ENCODE data around the gene UBE2G2.

The UBE2G2 gene

DNA sequence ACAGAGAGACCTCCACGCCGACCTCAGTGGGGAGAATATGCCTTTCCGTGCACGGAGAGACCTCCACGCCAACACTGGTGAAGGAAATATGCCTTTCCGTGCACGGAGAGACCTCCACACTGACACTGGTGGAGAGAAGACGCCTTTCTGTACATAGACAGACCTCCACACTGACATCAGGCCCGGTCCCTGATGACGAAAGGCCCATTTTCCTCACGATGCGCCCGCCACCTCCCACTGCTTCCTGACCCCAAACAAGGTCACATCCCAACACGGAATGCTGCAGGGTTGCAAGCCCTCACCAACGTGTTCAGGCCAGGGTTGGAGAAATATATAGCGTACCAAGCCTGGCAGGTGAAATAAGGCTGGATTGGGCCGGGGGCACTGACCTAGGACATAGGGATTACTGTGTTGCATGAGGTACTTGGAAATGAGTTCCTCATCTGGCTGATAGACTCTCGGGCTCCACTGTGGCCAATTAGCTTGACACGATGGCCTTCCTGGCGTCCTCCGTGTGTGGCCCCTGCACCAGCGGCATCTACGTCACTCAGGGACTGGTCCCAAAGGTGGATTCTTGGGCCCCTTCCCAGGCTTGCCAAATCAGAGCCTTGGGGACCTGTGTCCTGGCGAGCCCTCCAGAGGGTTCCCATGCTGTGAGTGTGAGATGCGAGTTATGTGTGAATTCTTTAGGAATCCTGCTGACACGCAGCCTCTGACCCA lies 32.8 kb upstream of the UBE2G2 start:
- TF ChIP-seq SIN3A (IDR thresholded peaks at IDR 0.05; ENCODE audit: borderline replicate concordance, insufficient read depth, low read length) (no peak), REST (IDR thresholded peaks at IDR 0.05; ENCODE audit: insufficient read depth in 1 of 2, low read depth in 2 of 2, low read length in 2 of 2) (no peak), FOXP2 (optimal IDR thresholded peaks at IDR 0.05; ENCODE audit: borderline replicate concordance, extremely low read depth, extremely low read length, insufficient read depth) (no peak), TAF1 (IDR thresholded peaks at IDR 0.05; ENCODE audit: borderline replicate concordance, insufficient read depth, low read length) (no peak), POLR2AphosphoS5 (IDR thresholded peaks at IDR 0.05; ENCODE audit: low read depth, low read length) (no peak)

DNA sequence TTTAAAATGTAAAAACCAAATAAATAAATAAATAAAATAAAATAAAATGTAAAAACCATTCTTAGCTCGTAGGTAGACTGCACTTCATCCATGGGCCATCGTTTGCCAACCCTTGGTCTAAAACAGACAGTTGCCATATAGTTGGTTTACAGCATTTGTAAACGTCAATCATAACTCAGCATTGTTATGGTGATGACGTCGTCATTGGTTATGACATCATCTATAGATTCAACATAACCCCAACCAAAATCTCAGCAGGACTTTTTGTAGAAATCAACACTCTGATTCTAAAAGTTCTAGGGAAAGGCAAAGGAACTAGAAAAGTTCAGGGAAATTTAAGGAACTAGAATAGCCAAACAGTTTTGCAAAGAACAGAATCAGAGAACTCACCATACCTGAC lies 32.0 kb upstream of the UBE2G2 start:
- no peak for TF ChIP-seq TAF1 (IDR thresholded peaks at IDR 0.05; ENCODE audit: borderline replicate concordance, insufficient read depth, low read length)
- no peak for TF ChIP-seq REST (IDR thresholded peaks at IDR 0.05; ENCODE audit: insufficient read depth in 1 of 2, low read depth in 2 of 2, low read length in 2 of 2)
- TF ChIP-seq FOXP2 (optimal IDR thresholded peaks at IDR 0.05; ENCODE audit: borderline replicate concordance, extremely low read depth, extremely low read length, insufficient read depth), result no peak
- TF ChIP-seq POLR2AphosphoS5 (IDR thresholded peaks at IDR 0.05; ENCODE audit: low read depth, low read length), result no peak
- no peak for TF ChIP-seq SIN3A (IDR thresholded peaks at IDR 0.05; ENCODE audit: borderline replicate concordance, insufficient read depth, low read length)

DNA sequence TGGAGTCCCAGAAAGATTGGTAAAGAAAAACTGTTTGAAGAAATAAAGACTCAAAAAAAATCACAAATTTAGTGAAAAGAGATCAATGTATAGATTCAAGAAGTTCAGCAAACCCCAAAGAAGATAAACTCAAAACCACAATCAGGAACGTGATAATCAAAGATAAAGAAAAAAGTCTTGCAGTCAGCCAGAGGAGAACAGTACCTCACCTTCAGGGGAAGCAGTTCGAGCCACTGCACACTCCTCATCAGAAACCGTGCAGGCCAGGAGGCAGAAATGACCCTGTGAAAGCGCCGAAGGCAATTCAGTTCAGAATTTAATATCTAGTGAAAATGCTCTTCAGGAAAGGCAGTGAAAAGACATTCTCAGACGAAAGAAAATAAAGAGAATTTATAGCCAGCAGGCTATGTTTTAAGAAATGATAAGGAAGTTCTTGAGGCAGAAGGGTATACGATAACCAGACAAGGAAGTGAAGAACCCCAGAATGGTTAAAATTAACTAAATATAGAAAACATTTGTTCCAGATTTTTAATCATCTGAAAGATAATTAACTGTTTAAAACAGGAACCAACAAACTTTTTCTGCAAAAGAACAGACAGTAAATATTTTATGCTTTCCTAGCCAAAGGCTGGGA lies 29.7 kb upstream of the UBE2G2 start:
- TF ChIP-seq SIN3A (IDR thresholded peaks at IDR 0.05; ENCODE audit: borderline replicate concordance, insufficient read depth, low read length) (no peak), POLR2AphosphoS5 (IDR thresholded peaks at IDR 0.05; ENCODE audit: low read depth, low read length) (no peak), REST (IDR thresholded peaks at IDR 0.05; ENCODE audit: insufficient read depth in 1 of 2, low read depth in 2 of 2, low read length in 2 of 2) (no peak), FOXP2 (optimal IDR thresholded peaks at IDR 0.05; ENCODE audit: borderline replicate concordance, extremely low read depth, extremely low read length, insufficient read depth) (no peak), TAF1 (IDR thresholded peaks at IDR 0.05; ENCODE audit: borderline replicate concordance, insufficient read depth, low read length) (no peak)

- TF ChIP-seq POLR2AphosphoS5 (IDR thresholded peaks at IDR 0.05; ENCODE audit: low read depth, low read length) (no peak), SIN3A (IDR thresholded peaks at IDR 0.05; ENCODE audit: borderline replicate concordance, insufficient read depth, low read length) (no peak), TAF1 (IDR thresholded peaks at IDR 0.05; ENCODE audit: borderline replicate concordance, insufficient read depth, low read length) (no peak), REST (IDR thresholded peaks at IDR 0.05; ENCODE audit: insufficient read depth in 1 of 2, low read depth in 2 of 2, low read length in 2 of 2) (no peak), FOXP2 (optimal IDR thresholded peaks at IDR 0.05; ENCODE audit: borderline replicate concordance, extremely low read depth, extremely low read length, insufficient read depth) (no peak)
These were observed 28.0 kb upstream of the UBE2G2 start for GRCh38 chr21:44829507-44830092.
